Brain pericyte (primary cell): ENCODE data around the gene JAML.
"Not testable (repeated sequence)": the region's sequence is repeated elsewhere in the genome, so short reads cannot be mapped to it uniquely, and the experiment has no call there.

Experiments
- DNase-seq: peaks from one replicate; pipeline ENCODE4 v3.0.0-alpha.2; 2012; ENCODE audit warnings: low read depth, low spot score

JAML gene

GRCh38 chr11:118193910-118194566 is 30.8 kb downstream of the JAML start:
- DNase-seq = no peak

GRCh38 chr11:118192817-118193216 is 32.0 kb downstream of the JAML start:
- not testable (repeated sequence) for DNase-seq

GRCh38 chr11:118190942-118191506 is 33.8 kb downstream of the JAML start:
- DNase-seq = not testable (repeated sequence)

GRCh38 chr11:118186346-118187107 is 38.3 kb downstream of the JAML start:
- DNase-seq = no peak

GRCh38 chr11:118184784-118185579 is 39.8 kb downstream of the JAML start:
- no peak for DNase-seq

- DNase-seq = not testable (repeated sequence)
Measured at GRCh38 chr11:118183691-118184090, 41.1 kb downstream of the JAML start.

GRCh38 chr11:118180300-118180703 is 44.5 kb downstream of the JAML start:
- no peak for DNase-seq

GRCh38 chr11:118176778-118177134 is 48.1 kb downstream of the JAML start:
- DNase-seq = no peak

- no peak for DNase-seq
Measured at GRCh38 chr11:118175993-118176777, 48.6 kb downstream of the JAML start, which contains the start of gene SCN2B. Gene SCN2B, minus strand, starts transcription at chr11:118176639. Its CDS starts 208 bp downstream, at chr11:118176431.

GRCh38 chr11:118175031-118175992 is 49.5 kb downstream of the JAML start:
- no peak for DNase-seq

GRCh38 chr11:118174006-118174567 is 50.7 kb downstream of the JAML start:
- no peak for DNase-seq

GRCh38 chr11:118172356-118172755 is 52.5 kb downstream of the JAML start:
- no peak for DNase-seq

GRCh38 chr11:118171269-118172062 is 53.3 kb downstream of the JAML start:
- DNase-seq = no peak

GRCh38 chr11:118170882-118171268 is 53.9 kb downstream of the JAML start:
- no peak for DNase-seq

- DNase-seq = no peak
Measured at GRCh38 chr11:118170231-118170630, 54.6 kb downstream of the JAML start.

- no peak for DNase-seq
Measured at GRCh38 chr11:118169300-118170140, 55.3 kb downstream of the JAML start.

- DNase-seq = no peak
Measured at GRCh38 chr11:118168751-118169150, 56.1 kb downstream of the JAML start.

- DNase-seq = no peak
Measured at GRCh38 chr11:118168316-118168715, 56.5 kb downstream of the JAML start.
